Pancreas (tissue), 10 donors: ENCODE results near the gene CCT3. TPM values are rescaled to one million over a fixed set of nuclear protein-coding genes. Genes with fewer than 3 reads are reported as not detected.
A peak's percentile ranks its signal among the peaks of the same experiment; 100 is the strongest.
"Not testable (repeated sequence)": the region's sequence is repeated elsewhere in the genome, so short reads cannot be mapped to it uniquely, and the experiment has no call there.

ENCODE experiments used
- ATAC-seq, 4 donors: fragments of 200-7000 bp; cut with Tn5 transposase; one replicate each; pipeline versions ENCODE4 v1.8.0 to v1.9.1; 2020; ENCODE audit warnings: mild to moderate bottlenecking in 4 of 4, moderate library complexity in 4 of 4
- DNase-seq, 6 donors: peaks; one replicate each; pipeline ENCODE4 v3.0.0-alpha.2; 2020
- FAIRE-seq: peaks from 2 replicates; lab custom pipeline; 2012; peaks lifted over from hg19 to GRCh38; lab: Jason Lieb, UNC
- H3K27ac ChIP-seq, 4 donors: fragments of 200-600 bp; sonication (generic); 1 replicate in 3 of 4; 2 replicates in 1 of 4; pipeline versions ENCODE4 v1.5.0 to v1.8.0; 2020
- H3K27me3 ChIP-seq, 4 donors: fragments of 200-600 bp; one replicate each; pipeline ENCODE4 v1.8.0; 2021
- H3K36me3 ChIP-seq, 3 donors: fragments of 200-600 bp; sonication (generic) in 1 of 3; one replicate each; pipeline versions ENCODE4 v1.5.0 to v1.8.0; 2020 to 2021
- H3K4me1 ChIP-seq, 3 donors: fragments of 200-600 bp; one replicate each; pipeline ENCODE4 v1.8.0; 2021
- H3K4me3 ChIP-seq, 4 donors: fragments of 200-600 bp; sonication (generic) in 2 of 4; one replicate each; pipeline versions ENCODE4 v1.5.0 to v1.8.0; 2020 to 2021
- H3K9me3 ChIP-seq, 4 donors: fragments of 200-600 bp; one replicate each; pipeline ENCODE4 v1.8.0; 2021
- WGBS, 2 donors: extraction: QIAGEN DNeasy Blood & Tissue Kit; methylation state at CpG; one replicate each; pipeline ENCODE4 v1.1.7; 2013; 5-methylcytosine and 5-hydroxymethylcytosine counted together
- intact Hi-C, 3 donors: fragments of 100-400 bp; cut with DNase I; formaldehyde crosslinking; loops; one replicate each; pipeline versions ENCODE4 v1.11.1 to v1.14.2; 2022
- polyA plus RNA-seq, 2 donors: library from polyadenylated mRNA; stranded (reverse); fragments of 200-250 nt; gene quantifications; one replicate each; pipeline ENCODE4 v1.2.3, GENCODE V29; 2013
- total RNA-seq, 6 donors: library from RNA; stranded (reverse); fragmentation: NEBNext Ultra II Directional in 4 of 6; extraction: Animal tissue kit (Norgen Biotek cat#: 25700) in 4 of 6; gene quantifications; one replicate each; pipeline versions ENCODE4 v1.2.1 to v1.2.4, GENCODE V29; 2021 to 2023
- TF ChIP-seq, protein P1 (sequence below), 4 donors: fragments of 200-600 bp; sonication (generic) in 3 of 4; IDR thresholded peaks; one replicate each; pipeline versions ENCODE4 v1.5.0 to v1.8.0; 2021; ENCODE audit warnings: antibody characterized with exemption in 4 of 4
- donor health status: healthy with polysubstance abuse.
- donor health status: DM: no; HTN: no; CAD: no; lungs with moderate emphysema.
- donor health status: DM: no; HTN: no; CAD: no.
- donor health status: control.
- donor health status: control.
- donor health status: Bipolar disorder and iron deficiency.
- donor health status: DM: yes; HTN: yes; CAD: no.
- donor health status: DM: no; HTN: no; CAD: no.
- donor health status: DM: no; HTN: no; CAD: no.
- donor health status: DM: yes; HTN: yes; CAD: no.

The CCT3 gene
- total and polyA plus RNA-seq, 8 donors: 47.1 to 107 (median 82.9) TPM

DNA sequence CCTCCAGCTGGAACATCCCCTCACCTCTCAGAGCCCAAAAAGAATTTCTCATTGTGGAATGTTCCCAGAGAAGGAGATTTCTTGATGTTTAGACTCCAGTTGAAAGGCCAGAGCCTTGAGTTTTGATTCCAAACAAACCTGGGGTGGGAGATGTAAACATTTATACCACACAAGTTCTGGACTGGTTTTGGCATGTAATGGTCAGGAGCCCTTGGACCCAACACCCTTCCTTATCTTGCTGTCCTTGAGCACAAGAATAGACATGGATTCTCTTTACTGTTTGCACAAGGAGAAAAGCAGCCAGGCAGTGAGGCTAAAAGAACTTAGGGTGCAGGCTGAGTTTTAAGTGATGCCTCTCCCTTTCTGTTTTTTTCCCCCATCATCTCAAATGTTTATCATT, 35.5 kb upstream of the CCT3 start:
- TF ChIP-seq, protein P1, sequence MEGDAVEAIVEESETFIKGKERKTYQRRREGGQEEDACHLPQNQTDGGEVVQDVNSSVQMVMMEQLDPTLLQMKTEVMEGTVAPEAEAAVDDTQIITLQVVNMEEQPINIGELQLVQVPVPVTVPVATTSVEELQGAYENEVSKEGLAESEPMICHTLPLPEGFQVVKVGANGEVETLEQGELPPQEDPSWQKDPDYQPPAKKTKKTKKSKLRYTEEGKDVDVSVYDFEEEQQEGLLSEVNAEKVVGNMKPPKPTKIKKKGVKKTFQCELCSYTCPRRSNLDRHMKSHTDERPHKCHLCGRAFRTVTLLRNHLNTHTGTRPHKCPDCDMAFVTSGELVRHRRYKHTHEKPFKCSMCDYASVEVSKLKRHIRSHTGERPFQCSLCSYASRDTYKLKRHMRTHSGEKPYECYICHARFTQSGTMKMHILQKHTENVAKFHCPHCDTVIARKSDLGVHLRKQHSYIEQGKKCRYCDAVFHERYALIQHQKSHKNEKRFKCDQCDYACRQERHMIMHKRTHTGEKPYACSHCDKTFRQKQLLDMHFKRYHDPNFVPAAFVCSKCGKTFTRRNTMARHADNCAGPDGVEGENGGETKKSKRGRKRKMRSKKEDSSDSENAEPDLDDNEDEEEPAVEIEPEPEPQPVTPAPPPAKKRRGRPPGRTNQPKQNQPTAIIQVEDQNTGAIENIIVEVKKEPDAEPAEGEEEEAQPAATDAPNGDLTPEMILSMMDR (IDR thresholded peaks at IDR 0.05): no peak
- Histone ChIP-seq H3K4me3 (no peak overlapping the region), H3K4me1 (peaks cover 1 to 10% (median 7%) of the 10 kb centered on the region in 3 donors), H3K9me3 (no peaks in the 10 kb centered on the region), H3K27ac (no peak overlapping the region), H3K27me3 (no peaks in the 10 kb centered on the region), H3K36me3 (no peaks in the 10 kb centered on the region)
- intact Hi-C loops: no loop called here
- DNase-seq (no peak), ATAC-seq (peak in 2 of 4 donors; percentile 25 to 41), FAIRE-seq (no peak)

- Histone ChIP-seq H3K4me3 (no peak overlapping the region), H3K9me3 (no peaks in the 10 kb centered on the region), H3K27me3 (no peaks in the 10 kb centered on the region), H3K36me3 (no peaks in the 10 kb centered on the region), H3K4me1 (peaks cover 7 to 10% (median 9%) of the 10 kb centered on the region in 3 donors), H3K27ac (no peak overlapping the region)
- no peak for ATAC-seq
- intact Hi-C loops: no loop called here
- DNase-seq: no peak
- WGBS, 2 donors: 78 to 89% methylated on average over 4 of the region's 4 CpGs
- TF ChIP-seq, protein P1 (IDR thresholded peaks at IDR 0.05): no peak
- no peak for FAIRE-seq
Observed at GRCh38 chr1:156372876-156373275, 34.8 kb upstream of the CCT3 start.

GRCh38 chr1:156372265-156372586, 34.1 kb upstream of the CCT3 start:
- Histone ChIP-seq H3K4me3 (no peak overlapping the region), H3K27ac (no peak overlapping the region), H3K27me3 (no peaks in the 10 kb centered on the region), H3K4me1 (peaks cover 7 to 10% (median 9%) of the 10 kb centered on the region in 3 donors), H3K36me3 (no peaks in the 10 kb centered on the region), H3K9me3 (no peaks in the 10 kb centered on the region)
- FAIRE-seq (no peak), DNase-seq (no peak), ATAC-seq (no peak)
- intact Hi-C loops: no loop called here
- TF ChIP-seq, protein P1 (IDR thresholded peaks at IDR 0.05): no peak

GRCh38 chr1:156371553-156372264, 33.6 kb upstream of the CCT3 start:
- intact Hi-C loops: no loop called here
- ATAC-seq (no peak), FAIRE-seq (no peak), DNase-seq (peak in 1 of 6 donors; percentile 33)
- Histone ChIP-seq H3K27ac (no peak overlapping the region), H3K9me3 (no peaks in the 10 kb centered on the region), H3K27me3 (no peaks in the 10 kb centered on the region), H3K4me1 (peaks cover 7 to 10% (median 9%) of the 10 kb centered on the region in 3 donors), H3K36me3 (no peaks in the 10 kb centered on the region), H3K4me3 (no peak overlapping the region)
- 70 to 77% methylated on average over 7 of the region's 7 CpGs for WGBS, 2 donors
- TF ChIP-seq, protein P1 (IDR thresholded peaks at IDR 0.05): no peak

DNA sequence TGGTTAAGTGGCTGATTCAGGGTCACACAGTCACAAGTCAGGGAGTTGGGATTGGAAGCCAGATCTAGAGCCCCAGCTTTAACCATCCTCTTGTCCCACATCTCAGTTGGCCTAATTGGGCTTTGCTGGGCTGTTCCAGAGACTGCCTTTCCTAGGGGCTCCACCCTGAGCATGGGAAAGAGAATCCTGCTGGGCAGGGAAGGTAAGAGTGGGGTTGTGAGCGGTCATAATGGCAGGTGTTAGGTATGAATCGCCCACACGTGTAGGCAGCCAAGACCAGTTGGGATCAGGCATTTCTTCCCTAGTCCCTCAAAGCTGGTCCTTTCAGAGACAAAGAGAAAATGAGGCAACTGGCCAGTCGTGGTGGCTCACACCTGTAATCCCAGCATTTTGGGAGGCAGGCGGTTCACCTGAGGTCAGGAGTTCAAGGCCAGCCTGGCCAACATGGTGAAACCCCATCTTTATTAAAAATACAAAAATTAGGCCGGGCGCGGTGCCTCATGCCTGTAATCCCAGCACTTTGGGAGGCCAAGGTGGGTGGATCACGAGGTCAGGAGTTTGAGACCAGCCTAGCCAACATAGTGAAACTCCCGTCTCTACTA, 31.7 kb upstream of the CCT3 start:
- ATAC-seq, H3K27me3 ChIP-seq, H3K9me3 ChIP-seq, FAIRE-seq, H3K27ac ChIP-seq, intact Hi-C loops, H3K36me3 ChIP-seq, DNase-seq: not testable (repeated sequence)
- peak overlapping the region in 3 of 4 donors; percentile 38 to 53 (median 49) for H3K4me3 ChIP-seq
- peaks cover 7 to 10% (median 9%) of the 10 kb centered on the region in 3 donors for H3K4me1 ChIP-seq
- WGBS, 2 donors: 88 to 92% methylated on average over 10 of the region's 10 CpGs
